ENCODE measurements around the gene CSRP1. TPM values are rescaled to one million over a fixed set of nuclear protein-coding genes. Genes with fewer than 3 reads are reported as not detected.

CSRP1 gene
- total and polyA plus RNA-seq, 9 of the 15 experiments (the other 6 are each of a cell fraction or from before 2014, with no cell fraction given), result 6.8 to 39.4 (median 23.7) TPM

- no peak overlapping the region for H2AFZ ChIP-seq (ENCODE audit: low read depth, low read length)
- no peak overlapping the region for H3K27ac ChIP-seq (ENCODE audit: extremely low read depth, low read depth, low read length)
- H3K27me3 ChIP-seq (ENCODE audit: control insufficient read depth in 2 of 2, insufficient read depth in 2 of 2, low read length in 2 of 2), result peaks cover 17 to 36% of the 10 kb centered on the region in 2 experiments
- H3K4me1 ChIP-seq (replicated peaks in 1 of 2; ENCODE audit: control insufficient read depth in 2 of 2, insufficient read depth in 2 of 2, low read length in 2 of 2), result peaks cover 11 to 17% of the 10 kb centered on the region in 2 experiments
- no TSS peak for BruUV-seq (replicated peaks)
- no peaks in the 10 kb centered on the region for H3K79me2 ChIP-seq (ENCODE audit: control insufficient read depth, insufficient read depth, low read length)
- DNase-seq (ENCODE audit: extremely low read depth in 1 of 4, low spot score in 3 of 4) (no peak), FAIRE-seq (no peak), ATAC-seq (no peak)
- H3K9me1 ChIP-seq (ENCODE audit: control insufficient read depth, insufficient read depth, low read length), result no peaks in the 10 kb centered on the region
- WGBS (ENCODE audit: insufficient coverage, low coverage, missing lambda C conversion rate), result 6% methylated on average over 4 of the region's 4 CpGs
- ChIA-PET CTCF (ENCODE audit: low intra/inter-chr PET ratio) (interaction anchor here (0.6 kb wide), 1 partner anchor 341 kb away, joined by 3 read pairs; no protein-coding TSS in a partner anchor), POLR2A (no interaction called here)
- intact Hi-C loops (cut with micrococcal nuclease) (loop anchor here (5.0 to 10.0 kb wide), 2 partner anchors 348 to 441 kb away; no protein-coding TSS in a partner anchor), in situ Hi-C loops (cut with MboI) (no loop called here)
- H3K36me3 ChIP-seq (ENCODE audit: control insufficient read depth, insufficient read depth, low read length), result no peaks in the 10 kb centered on the region
- H3K4me2 ChIP-seq (ENCODE audit: insufficient read depth, low read length), result no peak overlapping the region
- no peak overlapping the region for H3K9ac ChIP-seq (ENCODE audit: insufficient read depth in 1 of 2, low read depth in 2 of 2, low read length in 2 of 2)
- H3K4me3 ChIP-seq, result no peak overlapping the region
- H3K9me3 ChIP-seq (replicated peaks; ENCODE audit: control insufficient read depth, insufficient read depth, low read depth, low read length), result no peaks in the 10 kb centered on the region
- H4K20me1 ChIP-seq (replicated peaks; ENCODE audit: control insufficient read depth, insufficient read depth, low read length), result no peaks in the 10 kb centered on the region
- TF ChIP-seq TBL1XR1 (IDR thresholded peaks at IDR 0.05; ENCODE audit: low read length in 2 of 2) (no peak), MXD1 (CRISPR knock-in tag; IDR thresholded peaks at IDR 0.05; ENCODE audit: borderline replicate concordance, poor library complexity, severe bottlenecking) (no peak), ZFP36 (IDR thresholded peaks at IDR 0.05; ENCODE audit: low read depth, low read length, partially characterized antibody) (no peak), ZNF318 (IDR thresholded peaks at IDR 0.05; ENCODE audit: borderline replicate concordance in 1 of 2, low read depth in 1 of 2) (no peak), GABPA (tag; conservative IDR thresholded peaks at IDR 0.05; ENCODE audit: low read depth) (no peak), MAFF (IDR thresholded peaks at IDR 0.05; ENCODE audit: low read length) (no peak), NR4A1 (CRISPR knock-in tag; IDR thresholded peaks at IDR 0.05) (no peak), NR4A1 (tag; IDR thresholded peaks at IDR 0.05) (no peak), HMG20A (CRISPR knock-in tag; conservative IDR thresholded peaks at IDR 0.05) (no peak), TOE1 (IDR thresholded peaks at IDR 0.05; ENCODE audit: borderline replicate concordance) (no peak), TOE1 (CRISPR knock-in tag; IDR thresholded peaks at IDR 0.05; ENCODE audit: borderline replicate concordance, low read depth) (no peak), HDAC6 (IDR thresholded peaks at IDR 0.05; ENCODE audit: low read depth, low read length) (no peak)
Measured at GRCh38 chr1:201533836-201534235, 26.9 kb upstream of the CSRP1 start.
